ENCODE data around the gene LSM14B. TPM values are rescaled to one million over a fixed set of nuclear protein-coding genes. Genes with fewer than 3 reads are reported as not detected.
A peak's percentile ranks its signal among the peaks of the same experiment; 100 is the strongest.

The LSM14B gene
- total RNA-seq, 4 donors from 2014 or later = 3.1 to 56.8 (median 45.9) TPM

DNA sequence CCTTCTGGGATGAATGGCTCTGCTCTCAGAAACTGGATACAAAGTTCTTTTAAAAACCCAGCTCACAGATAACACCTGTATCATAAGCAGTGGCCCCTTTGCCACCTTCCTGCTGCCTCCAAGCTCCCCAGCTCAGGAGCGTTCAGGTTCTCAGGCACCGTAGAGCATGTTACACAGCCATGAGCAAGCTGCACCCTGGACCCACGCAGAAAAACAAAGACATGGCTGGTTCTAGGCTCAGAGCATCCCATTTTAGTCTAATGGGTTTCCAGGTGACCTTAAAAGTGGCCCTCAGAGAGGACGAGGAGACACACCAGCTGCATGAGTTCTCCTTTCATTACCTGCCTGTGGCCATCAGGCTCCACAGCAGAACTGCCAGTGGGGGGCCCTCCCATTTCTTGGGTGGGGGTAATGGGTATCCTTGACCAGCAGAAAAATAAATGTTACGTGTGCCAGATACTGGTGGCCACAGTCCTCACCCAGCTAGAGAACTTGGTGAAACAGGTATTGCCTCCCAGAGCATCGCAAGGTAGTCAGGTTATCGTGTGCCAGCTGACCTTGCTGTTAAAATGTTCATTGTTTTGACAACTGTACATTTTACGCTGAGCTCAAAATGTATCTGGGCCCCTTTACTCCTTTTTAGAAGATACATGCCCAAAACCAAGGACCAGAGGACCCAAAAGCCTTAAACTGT, 13.4 kb downstream of the LSM14B start:
- no peak overlapping the region for H3K4me3 ChIP-seq
- TF ChIP-seq POLR2A (IDR thresholded peaks at IDR 0.05) = no peak
- TF ChIP-seq, protein P1, sequence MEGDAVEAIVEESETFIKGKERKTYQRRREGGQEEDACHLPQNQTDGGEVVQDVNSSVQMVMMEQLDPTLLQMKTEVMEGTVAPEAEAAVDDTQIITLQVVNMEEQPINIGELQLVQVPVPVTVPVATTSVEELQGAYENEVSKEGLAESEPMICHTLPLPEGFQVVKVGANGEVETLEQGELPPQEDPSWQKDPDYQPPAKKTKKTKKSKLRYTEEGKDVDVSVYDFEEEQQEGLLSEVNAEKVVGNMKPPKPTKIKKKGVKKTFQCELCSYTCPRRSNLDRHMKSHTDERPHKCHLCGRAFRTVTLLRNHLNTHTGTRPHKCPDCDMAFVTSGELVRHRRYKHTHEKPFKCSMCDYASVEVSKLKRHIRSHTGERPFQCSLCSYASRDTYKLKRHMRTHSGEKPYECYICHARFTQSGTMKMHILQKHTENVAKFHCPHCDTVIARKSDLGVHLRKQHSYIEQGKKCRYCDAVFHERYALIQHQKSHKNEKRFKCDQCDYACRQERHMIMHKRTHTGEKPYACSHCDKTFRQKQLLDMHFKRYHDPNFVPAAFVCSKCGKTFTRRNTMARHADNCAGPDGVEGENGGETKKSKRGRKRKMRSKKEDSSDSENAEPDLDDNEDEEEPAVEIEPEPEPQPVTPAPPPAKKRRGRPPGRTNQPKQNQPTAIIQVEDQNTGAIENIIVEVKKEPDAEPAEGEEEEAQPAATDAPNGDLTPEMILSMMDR (IDR thresholded peaks at IDR 0.05) = no peak
- H3K27me3 ChIP-seq = no peaks in the 10 kb centered on the region
- DNase-seq = no peak
- H3K4me1 ChIP-seq = no peaks in the 10 kb centered on the region
- intact Hi-C loops (cut with DNase I; ENCODE audit: low total_unique reads) = no loop called here
- no peaks in the 10 kb centered on the region for H3K9me3 ChIP-seq
- H3K36me3 ChIP-seq = no peaks in the 10 kb centered on the region
- no peak overlapping the region for H3K27ac ChIP-seq

DNA sequence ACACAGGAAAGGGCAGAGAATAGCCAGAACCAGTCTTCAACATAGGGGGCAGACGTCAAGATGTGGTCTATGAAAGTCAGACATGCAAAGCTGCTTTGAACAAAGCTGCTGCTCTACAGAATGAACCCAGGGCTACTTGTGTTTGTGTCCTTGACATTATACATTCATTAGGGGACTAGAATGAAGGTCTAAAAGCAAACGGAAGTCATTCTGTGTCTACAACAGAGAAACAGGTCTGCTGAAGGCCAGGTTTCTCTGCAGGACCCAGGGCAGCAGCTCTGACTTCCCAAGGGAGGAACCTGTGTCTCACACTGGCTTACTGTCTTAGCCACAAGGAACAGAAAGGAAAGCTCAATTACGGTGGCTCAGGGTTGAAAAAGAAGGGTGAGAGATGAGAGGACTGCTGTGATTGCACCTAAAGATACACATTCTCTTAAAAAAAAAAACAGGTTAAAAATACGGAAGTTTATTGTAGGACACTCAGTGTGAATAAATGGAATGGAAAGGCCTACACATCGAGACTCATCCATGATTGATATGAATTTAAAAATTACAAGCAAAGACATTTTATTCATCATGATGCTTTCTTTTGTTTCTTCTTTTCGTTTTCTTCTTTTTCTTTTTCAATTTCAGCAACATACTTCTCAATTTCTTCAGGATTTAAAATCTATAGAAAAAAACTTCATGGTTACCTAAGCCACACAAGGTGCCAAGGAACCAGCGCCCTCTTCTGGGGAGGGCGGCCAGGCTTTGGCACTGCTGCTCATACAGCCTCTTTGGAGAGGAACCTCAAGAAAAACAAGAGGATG, 14.2 kb downstream of the LSM14B start:
- H3K4me3 ChIP-seq = no peak overlapping the region
- TF ChIP-seq, protein P1 (IDR thresholded peaks at IDR 0.05) = peak; percentile 67 to 78 (median 72)
- TF ChIP-seq POLR2A (IDR thresholded peaks at IDR 0.05) = no peak
- H3K36me3 ChIP-seq = no peaks in the 10 kb centered on the region
- H3K4me1 ChIP-seq = peaks cover 0 to 3% of the 10 kb centered on the region in 2 donors
- no peaks in the 10 kb centered on the region for H3K9me3 ChIP-seq
- DNase-seq = peak; percentile 61 to 65
- H3K27me3 ChIP-seq = no peaks in the 10 kb centered on the region
- H3K27ac ChIP-seq = no peak overlapping the region
- intact Hi-C loops (cut with DNase I; ENCODE audit: low total_unique reads) = no loop called here

DNA sequence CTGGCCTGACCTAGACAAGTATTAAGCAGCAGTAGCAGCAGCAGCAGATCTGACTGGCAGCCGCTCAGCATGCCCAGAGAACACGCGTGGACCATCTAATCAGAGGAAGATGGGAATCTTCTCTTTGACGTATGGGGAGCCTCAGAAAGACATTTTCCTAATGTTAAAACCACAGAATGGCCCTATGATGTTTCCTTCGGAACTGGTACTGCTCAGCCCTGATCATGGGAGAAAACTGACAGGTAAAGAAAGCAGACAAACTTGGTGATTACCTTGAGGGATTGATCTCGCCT, 14.8 kb downstream of the LSM14B start:
- intact Hi-C loops (cut with DNase I; ENCODE audit: low total_unique reads) = no loop called here
- Histone ChIP-seq H3K4me1 (peaks cover 0 to 9% of the 10 kb centered on the region in 2 donors), H3K27me3 (no peaks in the 10 kb centered on the region), H3K4me3 (no peak overlapping the region), H3K36me3 (no peaks in the 10 kb centered on the region), H3K9me3 (no peaks in the 10 kb centered on the region), H3K27ac (no peak overlapping the region)
- no peak for DNase-seq
- TF ChIP-seq, protein P1 (IDR thresholded peaks at IDR 0.05) = no peak
- TF ChIP-seq POLR2A (IDR thresholded peaks at IDR 0.05) = no peak

DNA sequence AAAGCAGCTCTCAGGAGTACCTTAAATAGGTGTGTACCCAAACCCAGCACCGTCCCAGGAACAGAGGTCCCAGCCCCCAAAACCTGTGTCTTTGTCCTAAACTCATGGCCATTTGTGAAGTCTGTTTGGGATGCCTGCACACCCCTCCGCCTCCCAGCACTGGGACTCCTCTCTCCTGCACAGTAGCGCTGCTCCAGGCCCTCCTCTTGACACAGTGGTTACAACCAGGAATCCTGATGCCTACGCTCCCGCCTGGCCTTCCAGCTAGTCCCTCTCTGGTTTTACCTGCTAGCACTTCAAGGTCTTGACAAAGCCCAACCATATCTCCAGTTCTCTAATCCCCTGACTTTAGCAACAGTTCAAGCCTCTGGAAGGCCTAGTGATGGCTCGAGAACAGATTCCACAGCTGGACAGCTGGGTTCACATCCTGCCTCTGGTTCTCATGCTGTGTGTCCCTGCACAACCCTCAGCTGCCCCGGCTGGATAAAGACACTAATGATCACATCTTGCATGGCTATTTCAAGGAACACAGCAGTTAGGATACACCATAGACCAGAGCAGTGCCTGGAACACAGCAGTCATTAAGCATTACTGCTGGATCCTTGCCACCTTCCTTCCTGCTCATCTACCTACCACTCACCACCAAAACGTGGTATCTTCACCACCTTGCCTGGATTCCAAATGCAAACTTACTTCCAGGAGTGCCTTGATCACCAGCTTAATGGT, 15.4 kb downstream of the LSM14B start:
- Histone ChIP-seq H3K27ac (no peak overlapping the region), H3K27me3 (no peaks in the 10 kb centered on the region), H3K4me1 (peaks cover 0 to 10% of the 10 kb centered on the region in 2 donors), H3K4me3 (no peak overlapping the region), H3K9me3 (no peaks in the 10 kb centered on the region), H3K36me3 (no peaks in the 10 kb centered on the region)
- TF ChIP-seq POLR2A (IDR thresholded peaks at IDR 0.05) = no peak
- TF ChIP-seq, protein P1 (IDR thresholded peaks at IDR 0.05) = no peak
- no peak for DNase-seq
- intact Hi-C loops (cut with DNase I; ENCODE audit: low total_unique reads) = no loop called here

DNA sequence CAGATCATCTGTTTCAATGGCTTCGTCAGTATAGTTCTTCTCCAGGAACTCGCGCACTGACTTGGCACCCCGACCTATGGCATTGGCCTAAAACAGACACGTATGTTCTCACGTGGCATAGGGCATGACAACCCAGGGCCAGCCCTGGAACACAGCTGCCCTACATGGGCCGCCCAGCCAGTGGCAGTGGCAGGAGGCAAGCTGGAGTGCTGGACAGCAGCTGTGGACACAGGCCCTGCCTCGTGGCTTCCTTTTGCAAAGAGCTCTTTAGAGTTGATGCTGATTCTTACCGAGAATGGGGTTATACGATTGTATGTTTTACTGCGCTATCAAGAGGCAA, 15.9 kb downstream of the LSM14B start:
- intact Hi-C loops (cut with DNase I; ENCODE audit: low total_unique reads) = no loop called here
- DNase-seq = no peak
- no peaks in the 10 kb centered on the region for H3K27me3 ChIP-seq
- TF ChIP-seq POLR2A (IDR thresholded peaks at IDR 0.05) = no peak
- TF ChIP-seq, protein P1 (IDR thresholded peaks at IDR 0.05) = no peak
- H3K27ac ChIP-seq = no peak overlapping the region
- H3K4me3 ChIP-seq = no peak overlapping the region
- no peaks in the 10 kb centered on the region for H3K36me3 ChIP-seq
- no peaks in the 10 kb centered on the region for H3K9me3 ChIP-seq
- peaks cover 0 to 10% of the 10 kb centered on the region in 2 donors for H3K4me1 ChIP-seq

All from uterus (tissue), 4 donors.